Renal pelvis (tissue), 12 donors: Measurements from ENCODE around the gene MRPS35. TPM values are rescaled to one million over a fixed set of nuclear protein-coding genes. Genes with fewer than 3 reads are reported as not detected.

ENCODE experiments used
- DNase-seq: peaks from one replicate; pipeline ENCODE4 v3.0.0-alpha.2; 2013
- long read RNA-seq, 16 experiments: transcript quantifications; one replicate each; lab custom pipeline, GENCODE V29; 2026
- polyA plus RNA-seq, 3 donors: library from polyadenylated mRNA; unstranded; fragments of 120-200 nt; gene quantifications; one replicate each; pipeline ENCODE4 v1.2.1, GENCODE V29; 2013; ENCODE audit not compliant: insufficient read length in 3 of 3

Gene MRPS35
- 10 to 100 TPM; 69.1 to 75.3 (median 75.3) TPM for polyA plus RNA-seq
- long read RNA-seq, donor 1, transcript MRPS35-201 (8 exons, 1,888 nt): major isoform, 37 of 37 reads
- long read RNA-seq, donor 1, partial matches to known transcripts: 0 of 37 reads
- long read RNA-seq, donor 1, other reads (novel, unspliced or antisense): 0 of 37 reads
- long read RNA-seq, donor 2, transcript MRPS35-201 (8 exons, 1,888 nt): major isoform, 50 of 53 reads
- long read RNA-seq, donor 2, partial matches to known transcripts: 0 of 53 reads
- long read RNA-seq, donor 2, other reads (novel, unspliced or antisense): 0 of 53 reads
- long read RNA-seq, donor 3, transcript MRPS35-201 (8 exons, 1,888 nt): major isoform, 41 of 90 reads
- long read RNA-seq, donor 3, partial matches to known transcripts: 48 of 90 reads
- long read RNA-seq, donor 3, other reads (novel, unspliced or antisense): 0 of 90 reads
- long read RNA-seq, donor 4, transcript MRPS35-201 (8 exons, 1,888 nt): major isoform, 49 of 104 reads
- long read RNA-seq, donor 4, partial matches to known transcripts: 54 of 104 reads
- long read RNA-seq, donor 4, other reads (novel, unspliced or antisense): 0 of 104 reads
- long read RNA-seq, donor 5, transcript MRPS35-201 (8 exons, 1,888 nt): major isoform, 21 of 22 reads
- long read RNA-seq, donor 5, partial matches to known transcripts: 0 of 22 reads
- long read RNA-seq, donor 5, other reads (novel, unspliced or antisense): 0 of 22 reads
- long read RNA-seq, donor 6, transcript MRPS35-201 (8 exons, 1,888 nt): major isoform, 30 of 67 reads
- long read RNA-seq, donor 6, partial matches to known transcripts: 37 of 67 reads
- long read RNA-seq, donor 6, other reads (novel, unspliced or antisense): 0 of 67 reads
- long read RNA-seq, donor 7, transcript MRPS35-201 (8 exons, 1,888 nt): major isoform, 39 of 44 reads
- long read RNA-seq, donor 7, partial matches to known transcripts: 5 of 44 reads
- long read RNA-seq, donor 7, other reads (novel, unspliced or antisense): 0 of 44 reads
- long read RNA-seq, donor 8, transcript MRPS35-201 (8 exons, 1,888 nt): major isoform, 8 of 8 reads
- long read RNA-seq, donor 8, partial matches to known transcripts: 0 of 8 reads
- long read RNA-seq, donor 8, other reads (novel, unspliced or antisense): 0 of 8 reads
- long read RNA-seq, donor 9, transcript MRPS35-201 (8 exons, 1,888 nt): major isoform, 53 of 124 reads
- long read RNA-seq, donor 9, partial matches to known transcripts: 69 of 124 reads
- long read RNA-seq, donor 9, other reads (novel, unspliced or antisense): 0 of 124 reads
- long read RNA-seq, donor 10, transcript MRPS35-201 (8 exons, 1,888 nt): major isoform, 34 of 37 reads
- long read RNA-seq, donor 10, partial matches to known transcripts: 0 of 37 reads
- long read RNA-seq, donor 10, other reads (novel, unspliced or antisense): 0 of 37 reads
- long read RNA-seq, donor 11, transcript MRPS35-201 (8 exons, 1,888 nt): major isoform, 31 of 56 reads
- long read RNA-seq, donor 11, partial matches to known transcripts: 25 of 56 reads
- long read RNA-seq, donor 11, other reads (novel, unspliced or antisense): 0 of 56 reads
- long read RNA-seq, donor 12, transcript MRPS35-201 (8 exons, 1,888 nt): major isoform, 50 of 62 reads
- long read RNA-seq, donor 12, partial matches to known transcripts: 7 of 62 reads
- long read RNA-seq, donor 12, other reads (novel, unspliced or antisense): 0 of 62 reads
- long read RNA-seq, donor 13, transcript MRPS35-201 (8 exons, 1,888 nt): major isoform, 19 of 20 reads
- long read RNA-seq, donor 13, partial matches to known transcripts: 0 of 20 reads
- long read RNA-seq, donor 13, other reads (novel, unspliced or antisense): 0 of 20 reads
- long read RNA-seq, donor 14: 0 reads
- long read RNA-seq, donor 15, transcript MRPS35-201 (8 exons, 1,888 nt): major isoform, 39 of 86 reads
- long read RNA-seq, donor 15, partial matches to known transcripts: 44 of 86 reads
- long read RNA-seq, donor 15, other reads (novel, unspliced or antisense): 0 of 86 reads
- long read RNA-seq, donor 16, transcript MRPS35-201 (8 exons, 1,888 nt): major isoform, 50 of 53 reads
- long read RNA-seq, donor 16, partial matches to known transcripts: 0 of 53 reads
- long read RNA-seq, donor 16, other reads (novel, unspliced or antisense): 0 of 53 reads

DNA sequence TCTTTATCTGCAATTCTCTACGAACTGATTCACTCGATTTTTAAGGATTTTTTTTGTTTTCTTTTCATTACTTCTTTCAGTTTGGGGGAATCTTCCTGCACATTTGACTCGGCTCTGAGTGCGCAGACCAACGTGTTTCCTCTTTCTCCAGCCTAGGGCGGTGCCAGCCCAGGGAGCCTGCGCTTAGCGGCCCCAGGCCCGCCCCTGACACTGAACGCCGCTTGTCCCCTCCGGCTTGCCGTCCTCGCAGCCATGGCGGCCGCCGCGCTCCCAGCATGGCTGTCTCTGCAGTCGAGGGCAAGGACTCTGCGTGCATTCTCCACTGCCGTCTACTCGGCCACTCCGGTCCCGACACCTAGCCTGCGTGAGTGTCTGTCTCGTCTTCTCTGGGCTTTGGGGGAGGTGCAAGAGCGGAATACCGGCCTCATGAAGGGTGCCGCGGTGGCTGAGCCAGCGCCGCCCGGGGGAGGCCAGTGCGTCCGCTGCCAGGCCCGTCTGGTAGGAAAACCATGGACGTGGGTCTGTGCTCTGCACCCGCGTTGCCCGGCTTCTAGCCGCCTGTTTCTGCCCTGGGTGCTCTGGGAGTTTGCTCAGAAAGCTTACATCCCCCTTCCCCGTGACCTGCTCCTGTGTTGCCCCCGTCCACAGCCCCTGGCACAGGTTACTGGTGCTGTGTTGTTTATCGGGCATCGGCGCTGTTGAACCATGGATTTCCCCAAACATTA, at the start of gene MRPS35:
MRPS35 (plus strand) TSS at position 241 of the 725 bp plus-strand sequence; CDS start at position 253, 12 bp downstream.
- DNase-seq: peak; percentile 90

GRCh38 chr12:27665704-27666103, 44.9 kb upstream of the MRPS35 start:
- DNase-seq: no peak

DNA sequence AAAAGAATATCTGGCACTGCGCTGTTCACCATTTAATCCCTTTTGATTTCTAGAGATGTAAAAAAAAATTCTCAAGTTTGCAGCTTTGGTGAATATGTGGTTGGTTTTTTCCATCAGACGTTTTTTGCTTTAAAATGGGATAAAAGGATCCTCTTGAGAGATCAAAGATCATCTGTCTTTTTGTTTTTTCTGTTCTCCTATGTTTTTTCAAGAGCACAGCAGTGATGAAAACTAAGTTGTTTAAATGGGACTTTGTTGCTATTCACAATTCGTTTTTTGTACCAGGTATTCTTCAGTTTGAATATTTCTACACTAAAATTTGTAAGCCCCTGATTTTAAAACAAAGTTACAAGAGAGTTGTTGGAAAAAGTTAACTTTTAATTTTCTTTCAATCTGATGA, 44.1 kb upstream of the MRPS35 start:
- no peak for DNase-seq

GRCh38 chr12:27667540-27667939, 43.1 kb upstream of the MRPS35 start:
- DNase-seq: no peak

- peak; percentile 30 for DNase-seq
These were observed 38.6 kb upstream of the MRPS35 start for GRCh38 chr12:27672051-27672450.

GRCh38 chr12:27672643-27673042, 38.0 kb upstream of the MRPS35 start:
- no peak for DNase-seq

- DNase-seq: no peak
These were observed 37.4 kb upstream of the MRPS35 start for GRCh38 chr12:27673101-27673718.

GRCh38 chr12:27674989-27675388, 35.6 kb upstream of the MRPS35 start:
- DNase-seq: no peak

DNA sequence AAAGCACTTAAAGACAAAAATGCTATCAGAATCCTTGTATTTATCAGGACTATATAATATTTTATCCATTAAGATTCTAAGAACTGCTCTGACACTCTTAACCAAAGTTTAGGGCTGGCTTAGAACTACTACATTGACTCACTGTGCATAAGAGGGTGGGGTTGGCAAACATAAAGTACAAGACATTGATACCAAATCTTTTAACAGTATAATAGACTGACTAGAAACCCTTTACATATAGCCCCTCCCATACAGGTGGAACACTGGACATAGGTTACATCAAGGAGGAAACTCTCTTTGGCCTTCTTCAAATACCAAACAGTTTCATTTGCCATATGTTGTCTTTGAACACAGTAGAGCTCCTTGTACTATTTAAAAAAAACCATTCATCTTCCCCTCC, 30.0 kb upstream of the MRPS35 start:
- no peak for DNase-seq

GRCh38 chr12:27682534-27682933, 28.1 kb upstream of the MRPS35 start:
- DNase-seq: no peak

DNA sequence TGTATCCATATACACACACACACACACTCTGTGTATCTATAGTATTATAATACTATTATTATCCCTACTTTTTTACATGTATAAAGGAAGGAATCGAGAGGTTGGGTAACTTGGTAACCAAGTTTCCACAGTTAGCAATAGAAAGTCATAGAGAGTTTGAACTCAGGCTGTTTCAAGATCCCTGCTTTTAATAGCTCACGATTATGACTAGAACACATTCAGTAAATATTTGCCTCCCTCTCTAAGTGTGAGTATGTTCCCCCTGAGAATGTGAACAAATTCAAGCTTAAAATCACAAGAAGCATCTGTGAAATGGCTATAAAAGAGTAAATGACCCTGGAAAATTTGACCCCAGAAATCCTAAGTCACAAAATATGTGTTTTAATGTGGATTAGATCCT, 25.4 kb upstream of the MRPS35 start:
- no peak for DNase-seq

GRCh38 chr12:27686147-27686546, 24.5 kb upstream of the MRPS35 start:
- no peak for DNase-seq

GRCh38 chr12:27688671-27689070, 22.0 kb upstream of the MRPS35 start:
- DNase-seq: no peak

DNA sequence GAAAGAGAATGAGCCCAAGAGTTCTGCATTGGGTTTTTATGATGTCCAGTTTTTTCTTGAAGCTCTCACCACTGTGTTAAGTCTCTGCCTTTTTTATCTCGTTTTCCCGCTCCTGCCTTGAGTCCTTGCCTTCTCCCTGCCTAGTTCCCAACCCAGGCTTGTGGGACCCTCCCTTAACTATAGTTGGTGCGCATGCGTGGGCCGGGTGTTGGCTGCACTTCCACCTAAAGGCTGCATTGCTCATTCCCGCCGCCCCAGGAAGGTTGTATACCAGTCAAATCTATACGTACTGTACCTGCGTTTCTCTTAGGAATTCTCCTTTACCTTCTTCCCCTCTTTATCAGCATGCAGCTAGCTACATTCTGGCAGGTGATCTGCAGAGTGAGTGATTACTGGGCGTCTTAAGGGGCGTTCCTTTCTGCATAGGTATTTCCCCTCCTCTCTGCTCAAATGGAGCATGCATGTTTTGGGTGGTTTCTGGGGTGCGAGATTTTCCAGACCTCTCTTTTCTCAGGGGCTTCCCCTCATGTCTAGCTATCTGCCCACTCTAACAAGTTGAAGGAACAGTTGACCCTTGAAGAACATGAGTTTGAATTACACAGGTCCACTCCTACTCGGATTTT, 21.0 kb upstream of the MRPS35 start:
- no peak for DNase-seq

GRCh38 chr12:27693403-27693802, 17.2 kb upstream of the MRPS35 start:
- DNase-seq: no peak

DNA sequence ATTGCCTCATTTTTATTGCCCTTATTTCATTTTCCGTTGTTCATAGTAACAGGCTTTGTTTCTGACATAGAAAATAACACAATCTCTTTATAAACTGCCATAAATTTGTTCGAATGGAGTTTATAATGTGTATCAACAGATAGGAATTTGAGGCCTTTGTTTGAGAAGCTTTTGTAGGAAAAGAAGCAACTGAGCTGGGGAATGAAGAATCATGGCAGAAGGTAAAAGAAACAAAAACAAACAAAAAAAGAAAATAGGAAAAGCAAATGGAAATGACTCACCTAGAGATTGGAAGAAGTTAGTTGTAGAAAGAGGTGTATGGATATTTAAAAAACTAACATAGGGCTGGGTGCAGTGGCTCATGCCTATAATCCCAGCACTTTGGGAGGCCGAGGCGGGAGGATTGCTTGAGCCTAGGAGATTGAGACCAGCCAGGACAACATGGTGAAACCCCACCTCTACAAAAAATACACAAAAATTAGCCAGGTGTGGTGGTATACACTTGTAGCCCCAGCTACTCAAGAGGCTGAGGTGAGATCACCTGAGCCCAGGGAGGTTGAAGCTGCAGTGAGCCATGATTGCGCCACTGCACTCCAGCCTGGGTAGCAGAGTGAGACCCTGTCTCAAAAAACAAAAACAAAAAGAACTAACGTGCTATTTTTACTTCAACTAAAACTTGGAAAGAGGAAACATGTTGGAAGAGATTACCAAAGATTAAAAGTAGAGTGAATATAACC, 14.9 kb upstream of the MRPS35 start:
- DNase-seq: no peak

- no peak for DNase-seq
These were observed 14.4 kb upstream of the MRPS35 start, which contains the start of gene REP15 for GRCh38 chr12:27696293-27696652. REP15 (plus strand) TSS chr12:27696447; CDS start chr12:27696563, 116 bp downstream.
